GM23338 (cell line): ENCODE results near the gene HOXC4. TPM values are rescaled to one million over a fixed set of nuclear protein-coding genes. Genes with fewer than 3 reads are reported as not detected.

ENCODE experiments used
- ATAC-seq: fragments of 200-7000 bp; cut with Tn5 transposase; 3 replicates; pipeline ENCODE4 v1.9.1; 2020
- DNase-seq: peaks from one replicate; pipeline ENCODE4 v3.0.0-alpha.2; 2015; ENCODE audit warnings: low spot score
- H2AFZ ChIP-seq: fragments of 200-600 bp; sonication (generic); 2 replicates; pipeline ENCODE4 v1.8.0; 2016; ENCODE audit warnings: antibody characterized with exemption, mild to moderate bottlenecking, moderate library complexity
- H3F3A ChIP-seq: fragments of 200-600 bp; sonication (generic); replicated peaks from 2 replicates; pipeline ENCODE4 v1.8.0; 2017; ENCODE audit warnings: antibody characterized with exemption, mixed run types, low read depth
- H3K27ac ChIP-seq: fragments of 200-600 bp; sonication (generic); 2 replicates; pipeline ENCODE4 v1.6.1; 2016; ENCODE audit warnings: low read depth
- H3K27me3 ChIP-seq: fragments of 200-600 bp; sonication (generic); 2 replicates; pipeline ENCODE4 v1.8.0; 2016; ENCODE audit warnings: mild to moderate bottlenecking, mixed run types, moderate library complexity; ENCODE audit not compliant: insufficient read depth
- H3K36me3 ChIP-seq: fragments of 200-600 bp; sonication (generic); 2 replicates; pipeline ENCODE4 v1.8.0; 2016; ENCODE audit warnings: mild to moderate bottlenecking; ENCODE audit not compliant: insufficient read depth
- H3K4me1 ChIP-seq: fragments of 200-600 bp; sonication (generic); 2 replicates; pipeline ENCODE4 v1.8.0; 2016; ENCODE audit warnings: mild to moderate bottlenecking, moderate library complexity; ENCODE audit not compliant: insufficient read depth
- H3K4me2 ChIP-seq: fragments of 200-600 bp; sonication (generic); 2 replicates; pipeline ENCODE4 v1.7.1; 2017; ENCODE audit warnings: mixed run types
- H3K4me3 ChIP-seq: fragments of 200-600 bp; sonication (generic); 2 replicates; pipeline ENCODE4 v1.6.1; 2016; ENCODE audit warnings: mixed run types
- H3K79me2 ChIP-seq: fragments of 200-600 bp; sonication (generic); replicated peaks from 2 replicates; pipeline ENCODE4 v1.8.0; 2017; ENCODE audit warnings: mild to moderate bottlenecking; ENCODE audit not compliant: insufficient read depth
- H3K9me2 ChIP-seq: fragments of 200-600 bp; sonication (generic); 2 replicates; pipeline ENCODE4 v1.8.0; 2017; ENCODE audit not compliant: insufficient read depth
- H4K20me1 ChIP-seq: fragments of 200-600 bp; sonication (generic); replicated peaks from 2 replicates; pipeline ENCODE4 v1.8.0; 2017; ENCODE audit warnings: mild to moderate bottlenecking; ENCODE audit not compliant: insufficient read depth
- H3K27ac Mint-ChIP-seq: 2 replicates; pipeline ENCODE4 v1.8.0; 2020; ENCODE audit warnings: inconsistent platforms, mild to moderate bottlenecking, moderate library complexity, mixed read lengths
- H3K27me3 Mint-ChIP-seq: 3 replicates; pipeline ENCODE4 v1.8.0; 2022; ENCODE audit warnings: low read depth, mild to moderate bottlenecking, moderate library complexity, mixed read lengths, inconsistent platforms; ENCODE audit not compliant: insufficient read depth, poor library complexity
- H3K36me3 Mint-ChIP-seq: 3 replicates; pipeline ENCODE4 v1.8.0; 2021; ENCODE audit warnings: low read depth, mild to moderate bottlenecking, inconsistent platforms, moderate library complexity, mixed read lengths
- H3K4me1 Mint-ChIP-seq: 3 replicates; pipeline ENCODE4 v1.8.0; 2020; ENCODE audit warnings: mild to moderate bottlenecking, inconsistent platforms, mixed read lengths
- H3K4me3 Mint-ChIP-seq: 3 replicates; pipeline ENCODE4 v1.8.0; 2021; ENCODE audit warnings: moderate library complexity, mild to moderate bottlenecking, inconsistent platforms, mixed read lengths
- H3K9me3 Mint-ChIP-seq: 3 replicates; pipeline ENCODE4 v1.8.0; 2020; ENCODE audit warnings: moderate library complexity, mild to moderate bottlenecking, inconsistent platforms, mixed read lengths
- CREB1 ChIP-seq: fragments of 250-450 bp; sonication (Bioruptor Pico); IDR thresholded peaks from 2 replicates; pipeline ENCODE4 v1.5.0; 2020; ENCODE audit warnings: low read depth, mild to moderate bottlenecking, moderate library complexity
- CTCF ChIP-seq, 2 experiments: fragments of 200-600 bp in 1 of 2; sonication (generic) in 1 of 2; conservative IDR thresholded peaks; 2 replicates each; pipeline versions ENCODE4 v1.5.1 to v1.6.1; 2016 to 2017; ENCODE audit warnings: antibody characterized with exemption in 2 of 2, low read depth in 2 of 2, mild to moderate bottlenecking in 2 of 2, moderate library complexity in 1 of 2
- EZH2 ChIP-seq: fragments of 200-600 bp; sonication (generic); IDR thresholded peaks from one replicate; pipeline ENCODE4 v1.8.0; 2017; ENCODE audit warnings: antibody characterized with exemption, mild to moderate bottlenecking, low read depth; ENCODE audit not compliant: unreplicated experiment
- EZH2phosphoT487 ChIP-seq: fragments of 200-600 bp; sonication (generic); IDR thresholded peaks from one replicate; pipeline ENCODE4 v1.8.1; 2018; ENCODE audit warnings: antibody characterized with exemption; ENCODE audit not compliant: unreplicated experiment
- JUNB ChIP-seq: IDR thresholded peaks from one replicate; pipeline ENCODE4 v1.6.1; 2016; ENCODE audit warnings: antibody characterized with exemption; ENCODE audit not compliant: unreplicated experiment
- NANOG ChIP-seq: IDR thresholded peaks from 2 replicates; pipeline ENCODE4 v1.6.1; 2016; ENCODE audit warnings: antibody characterized with exemption, borderline replicate concordance
- POLR2AphosphoS5 ChIP-seq: IDR thresholded peaks from 2 replicates; pipeline ENCODE4 v1.6.1; 2016; ENCODE audit warnings: antibody characterized with exemption, low read depth
- STAT1 ChIP-seq: IDR thresholded peaks from one replicate; pipeline ENCODE4 v1.6.1; 2016; ENCODE audit warnings: antibody characterized with exemption; ENCODE audit not compliant: unreplicated experiment
- ZNF114 ChIP-seq: fragments of 250-450 bp; sonication (Bioruptor Pico); IDR thresholded peaks from 2 replicates; pipeline ENCODE4 v1.5.0; 2020; ENCODE audit warnings: mild to moderate bottlenecking, moderate library complexity
- ZNF331 ChIP-seq: fragments of 250-450 bp; sonication (Bioruptor Pico); IDR thresholded peaks from 2 replicates; pipeline ENCODE4 v1.5.0; 2020; ENCODE audit warnings: low read depth, mild to moderate bottlenecking, moderate library complexity
- ZNF462 ChIP-seq: fragments of 250-450 bp; sonication (Bioruptor Pico); IDR thresholded peaks from 2 replicates; pipeline ENCODE4 v1.5.0; 2020; ENCODE audit warnings: mild to moderate bottlenecking, moderate library complexity
- polyA plus RNA-seq: library from polyadenylated mRNA; unstranded; fragments of >200 nt; fragmentation: Nextera tagmentation; extraction: Ambion mirVana; gene quantifications from 2 replicates; pipeline ENCODE4 v1.2.1, GENCODE V29; 2016
- total RNA-seq: library from RNA; depleted of rRNA; stranded (reverse); fragments of >200 nt; shearing (Covaris generic); gene quantifications from 2 replicates; pipeline ENCODE4 v1.2.3, GENCODE V29; 2014
- TF ChIP-seq, protein P1 (sequence below): IDR thresholded peaks from one replicate; pipeline ENCODE4 v1.6.1; 2018; ENCODE audit warnings: antibody characterized with exemption; ENCODE audit not compliant: unreplicated experiment
- TF ChIP-seq, protein P2 (sequence below): IDR thresholded peaks from 2 replicates; pipeline ENCODE4 v1.6.1; 2016; ENCODE audit warnings: antibody characterized with exemption

The HOXC4 gene
- total and polyA plus RNA-seq, 2 experiments from 2014 or later = not detected

GRCh38 chr12:54082397-54082892 is 28.8 kb downstream of the HOXC4 start:
- H3K4me3 ChIP-seq = peak overlapping the region; percentile 41
- H3K27ac Mint-ChIP-seq = no peak overlapping the region

More at GRCh38 chr12:54082397-54082892, 28.8 kb downstream of the HOXC4 start:
- no peak overlapping the region for H3K27ac ChIP-seq
- no peaks in the 10 kb centered on the region for H3K36me3 ChIP-seq
- H3K9me2 ChIP-seq = no peaks in the 10 kb centered on the region
- H3K27me3 ChIP-seq = peaks cover 99% of the 10 kb centered on the region
- no peaks in the 10 kb centered on the region for H3K79me2 ChIP-seq
- peak; percentile 46 for DNase-seq
- peak; percentile 56; the same call in 2 of the 3 replicates for ATAC-seq
- H3K9me3 Mint-ChIP-seq = no peaks in the 10 kb centered on the region; the same call in 2 of the 3 replicates
- H4K20me1 ChIP-seq = no peaks in the 10 kb centered on the region; the same call in 1 of the 2 replicates
- TF ChIP-seq EZH2 (no peak), CTCF (conservative IDR thresholded peaks at IDR 0.05; ENCODE audit: low read depth in 2 of 2) (no peak), POLR2AphosphoS5 (no peak), ZNF462 (CRISPR knock-in tag) (no peak), ZNF331 (CRISPR knock-in tag) (no peak), CREB1 (no peak), EZH2phosphoT487 (no peak), JUNB (no peak), STAT1 (no peak), ZNF114 (CRISPR knock-in tag) (no peak), NANOG (no peak)
- TF ChIP-seq, protein P1, sequence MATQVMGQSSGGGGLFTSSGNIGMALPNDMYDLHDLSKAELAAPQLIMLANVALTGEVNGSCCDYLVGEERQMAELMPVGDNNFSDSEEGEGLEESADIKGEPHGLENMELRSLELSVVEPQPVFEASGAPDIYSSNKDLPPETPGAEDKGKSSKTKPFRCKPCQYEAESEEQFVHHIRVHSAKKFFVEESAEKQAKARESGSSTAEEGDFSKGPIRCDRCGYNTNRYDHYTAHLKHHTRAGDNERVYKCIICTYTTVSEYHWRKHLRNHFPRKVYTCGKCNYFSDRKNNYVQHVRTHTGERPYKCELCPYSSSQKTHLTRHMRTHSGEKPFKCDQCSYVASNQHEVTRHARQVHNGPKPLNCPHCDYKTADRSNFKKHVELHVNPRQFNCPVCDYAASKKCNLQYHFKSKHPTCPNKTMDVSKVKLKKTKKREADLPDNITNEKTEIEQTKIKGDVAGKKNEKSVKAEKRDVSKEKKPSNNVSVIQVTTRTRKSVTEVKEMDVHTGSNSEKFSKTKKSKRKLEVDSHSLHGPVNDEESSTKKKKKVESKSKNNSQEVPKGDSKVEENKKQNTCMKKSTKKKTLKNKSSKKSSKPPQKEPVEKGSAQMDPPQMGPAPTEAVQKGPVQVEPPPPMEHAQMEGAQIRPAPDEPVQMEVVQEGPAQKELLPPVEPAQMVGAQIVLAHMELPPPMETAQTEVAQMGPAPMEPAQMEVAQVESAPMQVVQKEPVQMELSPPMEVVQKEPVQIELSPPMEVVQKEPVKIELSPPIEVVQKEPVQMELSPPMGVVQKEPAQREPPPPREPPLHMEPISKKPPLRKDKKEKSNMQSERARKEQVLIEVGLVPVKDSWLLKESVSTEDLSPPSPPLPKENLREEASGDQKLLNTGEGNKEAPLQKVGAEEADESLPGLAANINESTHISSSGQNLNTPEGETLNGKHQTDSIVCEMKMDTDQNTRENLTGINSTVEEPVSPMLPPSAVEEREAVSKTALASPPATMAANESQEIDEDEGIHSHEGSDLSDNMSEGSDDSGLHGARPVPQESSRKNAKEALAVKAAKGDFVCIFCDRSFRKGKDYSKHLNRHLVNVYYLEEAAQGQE = no peak
- TF ChIP-seq, protein P2, sequence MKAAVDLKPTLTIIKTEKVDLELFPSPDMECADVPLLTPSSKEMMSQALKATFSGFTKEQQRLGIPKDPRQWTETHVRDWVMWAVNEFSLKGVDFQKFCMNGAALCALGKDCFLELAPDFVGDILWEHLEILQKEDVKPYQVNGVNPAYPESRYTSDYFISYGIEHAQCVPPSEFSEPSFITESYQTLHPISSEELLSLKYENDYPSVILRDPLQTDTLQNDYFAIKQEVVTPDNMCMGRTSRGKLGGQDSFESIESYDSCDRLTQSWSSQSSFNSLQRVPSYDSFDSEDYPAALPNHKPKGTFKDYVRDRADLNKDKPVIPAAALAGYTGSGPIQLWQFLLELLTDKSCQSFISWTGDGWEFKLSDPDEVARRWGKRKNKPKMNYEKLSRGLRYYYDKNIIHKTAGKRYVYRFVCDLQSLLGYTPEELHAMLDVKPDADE = no peak
- H2AFZ ChIP-seq = no peak overlapping the region
- peaks cover 43% of the 10 kb centered on the region for H3K4me1 ChIP-seq
- peak overlapping the region; percentile 66; the same call in 1 of the 2 replicates for H3K4me2 ChIP-seq
- H3K4me3 Mint-ChIP-seq = peak overlapping the region; percentile 53
- peaks cover 39% of the 10 kb centered on the region for H3K4me1 Mint-ChIP-seq
- peaks cover 97% of the 10 kb centered on the region for H3K27me3 Mint-ChIP-seq
- 0 out of 2 replicates have a peak, but pooled peaks cover 9% of the 10 kb centered on the region for H3F3A ChIP-seq
- H3K36me3 Mint-ChIP-seq = no peaks in the 10 kb centered on the region
